ENCODE results near the gene MUC22.
"Not testable (repeated sequence)": the region's sequence is repeated elsewhere in the genome, so short reads cannot be mapped to it uniquely, and the experiment has no call there.

Gene MUC22

GRCh38 chr6:31020057-31020456 lies 9.8 kb downstream of the MUC22 start:
- Histone ChIP-seq H3K9me3 (ENCODE audit: severe bottlenecking) (peaks cover 27% of the 10 kb centered on the region), H3K27ac (no peak overlapping the region), H3K4me3 (ENCODE audit: low read depth, low read length) (no peak overlapping the region), H3K27me3 (ENCODE audit: insufficient read depth, low read depth, severe bottlenecking) (peaks cover 61% of the 10 kb centered on the region), H3K36me3 (no peaks in the 10 kb centered on the region)
- no peak for TF ChIP-seq CTCF (IDR thresholded peaks at IDR 0.05; ENCODE audit: low read depth, low read length)
- no peak for DNase-seq

DNA sequence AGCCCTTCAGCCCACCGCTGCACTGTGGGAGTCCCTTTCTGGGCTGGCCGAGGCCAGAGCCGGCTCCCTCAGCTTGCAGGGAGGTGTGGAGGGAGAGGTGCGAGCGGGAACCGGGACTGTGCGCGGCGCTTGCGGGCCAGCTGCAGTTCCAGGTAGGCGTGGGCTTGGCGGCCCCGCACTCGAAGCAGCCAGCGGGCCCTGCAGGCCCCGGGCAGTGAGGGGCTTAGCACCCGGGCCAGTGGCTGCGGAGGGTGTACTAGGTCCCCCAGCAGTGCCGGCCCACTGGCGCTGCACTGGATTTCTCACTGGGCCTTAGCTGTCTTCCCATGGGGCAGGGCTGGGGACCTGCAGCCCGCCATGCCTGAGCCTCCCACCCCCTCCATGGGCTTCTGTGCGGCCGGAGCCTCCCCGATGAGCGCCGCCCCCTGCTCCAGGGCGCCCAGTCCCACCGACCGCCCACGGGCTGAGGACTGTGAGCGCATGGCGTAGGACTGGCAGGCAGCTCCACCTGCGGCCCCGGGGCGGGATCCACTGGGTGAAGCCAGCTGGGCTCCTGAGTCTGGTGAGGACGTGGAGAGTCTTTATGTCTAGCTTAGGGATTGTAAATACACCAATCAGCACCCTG lies 10.5 kb downstream of the MUC22 start:
- H3K27me3 ChIP-seq (ENCODE audit: insufficient read depth, low read depth, severe bottlenecking): peaks cover 61% of the 10 kb centered on the region
- not testable (repeated sequence) for H3K4me3 ChIP-seq (ENCODE audit: low read depth, low read length); H3K27ac ChIP-seq; H3K36me3 ChIP-seq; DNase-seq
- peaks cover 22% of the 10 kb centered on the region for H3K9me3 ChIP-seq (ENCODE audit: severe bottlenecking)

DNA sequence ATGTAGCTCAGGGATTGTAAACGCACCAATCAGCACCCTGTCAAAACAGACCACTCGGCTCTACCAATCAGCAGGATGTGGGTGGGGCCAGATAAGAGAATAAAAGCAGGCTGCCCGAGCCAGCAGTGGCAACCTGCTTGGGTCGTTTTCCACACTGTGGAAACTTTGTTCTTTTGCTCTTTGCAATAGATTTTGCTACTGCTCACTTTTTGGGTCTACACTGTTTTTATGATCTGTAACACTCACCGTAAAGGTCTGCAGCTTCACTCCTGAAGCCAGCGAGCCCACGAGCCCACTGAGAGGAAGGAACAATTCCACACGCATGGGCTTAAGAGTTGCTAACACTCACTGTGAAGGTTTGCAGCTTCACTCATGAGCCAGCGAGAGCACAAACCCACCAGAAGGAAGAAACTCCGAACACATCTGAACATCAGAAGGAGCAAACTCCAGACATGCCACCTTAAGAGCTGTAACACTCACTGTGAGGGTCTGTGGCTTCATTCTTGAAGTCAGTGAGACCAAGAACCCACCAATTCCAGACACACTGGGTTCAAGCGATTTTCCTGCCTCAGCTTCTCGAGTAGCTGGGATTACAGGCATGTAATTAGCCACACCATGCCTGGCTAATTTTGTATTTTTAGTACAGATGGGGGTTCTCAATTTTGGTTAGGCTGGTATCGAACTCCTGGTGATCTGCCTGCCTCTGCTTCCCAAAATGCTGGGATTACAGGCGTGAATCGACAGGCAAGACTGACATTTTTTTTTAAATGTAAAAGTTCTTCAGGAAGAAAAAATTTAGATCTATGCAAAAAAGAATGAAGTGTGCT lies 11.6 kb downstream of the MUC22 start:
- DNase-seq; H3K4me3 ChIP-seq (ENCODE audit: low read depth, low read length); H3K36me3 ChIP-seq; H3K27ac ChIP-seq: not testable (repeated sequence)
- peaks cover 71% of the 10 kb centered on the region for H3K27me3 ChIP-seq (ENCODE audit: insufficient read depth, low read depth, severe bottlenecking)
- peaks cover 13% of the 10 kb centered on the region for H3K9me3 ChIP-seq (ENCODE audit: severe bottlenecking)

- no peak for DNase-seq
- H3K27ac ChIP-seq: no peak overlapping the region
- no peaks in the 10 kb centered on the region for H3K36me3 ChIP-seq
- peaks cover 8% of the 10 kb centered on the region for H3K9me3 ChIP-seq (ENCODE audit: severe bottlenecking)
- TF ChIP-seq CTCF (IDR thresholded peaks at IDR 0.05; ENCODE audit: low read depth, low read length): no peak
- peaks cover 62% of the 10 kb centered on the region for H3K27me3 ChIP-seq (ENCODE audit: insufficient read depth, low read depth, severe bottlenecking)
- H3K4me3 ChIP-seq (ENCODE audit: low read depth, low read length): no peak overlapping the region
Observed at GRCh38 chr6:31025595-31025994, 15.3 kb downstream of the MUC22 start.

DNA sequence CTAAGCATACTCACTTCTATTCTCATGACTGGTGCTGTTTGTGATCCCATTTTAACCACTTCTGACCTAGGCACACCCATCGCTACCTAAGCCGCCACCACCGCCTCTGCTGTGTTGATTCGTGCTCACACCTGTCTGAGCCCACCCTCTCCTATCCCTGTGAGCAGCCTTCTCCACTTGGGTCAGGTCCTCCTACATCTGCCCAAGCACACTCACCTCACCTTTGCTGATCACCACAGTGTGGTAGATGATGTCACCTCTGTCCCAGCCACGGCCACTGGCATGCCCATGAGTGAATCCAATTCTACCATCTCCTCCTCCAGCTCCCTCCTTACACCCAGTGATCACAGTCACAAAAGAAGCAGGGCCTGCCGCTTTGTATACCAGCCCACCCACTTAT lies 20.8 kb downstream of the MUC22 start:
- TF ChIP-seq CTCF (IDR thresholded peaks at IDR 0.05; ENCODE audit: low read depth, low read length): no peak
- peaks cover 8% of the 10 kb centered on the region for H3K9me3 ChIP-seq (ENCODE audit: severe bottlenecking)
- H3K27me3 ChIP-seq (ENCODE audit: insufficient read depth, low read depth, severe bottlenecking): peaks cover 78% of the 10 kb centered on the region
- no peaks in the 10 kb centered on the region for H3K36me3 ChIP-seq
- no peak overlapping the region for H3K27ac ChIP-seq
- no peak for DNase-seq
- H3K4me3 ChIP-seq (ENCODE audit: low read depth, low read length): no peak overlapping the region

DNA sequence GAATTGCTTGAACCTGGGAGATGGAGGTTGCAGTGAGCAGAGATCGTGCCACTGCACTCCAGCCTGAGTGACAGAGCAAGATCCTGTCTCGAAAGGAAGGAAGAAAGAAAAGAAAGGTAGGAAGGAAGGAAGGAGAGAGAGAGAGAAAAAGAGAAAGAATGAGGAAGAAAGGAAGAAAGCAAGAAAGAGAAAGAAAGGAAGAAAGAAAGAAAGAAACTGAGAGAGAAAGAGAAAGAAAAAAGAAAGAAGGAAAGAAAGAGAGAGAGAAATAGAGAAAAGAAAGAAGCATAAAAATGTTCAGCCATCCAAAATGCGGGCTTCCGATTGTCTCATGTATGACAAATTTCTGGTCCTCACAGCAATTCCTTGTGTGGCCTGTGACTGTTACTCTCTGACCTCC lies 22.8 kb downstream of the MUC22 start:
- H3K9me3 ChIP-seq (ENCODE audit: severe bottlenecking): peaks cover 5% of the 10 kb centered on the region
- H3K36me3 ChIP-seq: no peaks in the 10 kb centered on the region
- DNase-seq: no peak
- H3K27me3 ChIP-seq (ENCODE audit: insufficient read depth, low read depth, severe bottlenecking): peaks cover 86% of the 10 kb centered on the region
- H3K27ac ChIP-seq: no peak overlapping the region
- no peak for TF ChIP-seq CTCF (IDR thresholded peaks at IDR 0.05; ENCODE audit: low read depth, low read length)
- no peak overlapping the region for H3K4me3 ChIP-seq (ENCODE audit: low read depth, low read length)

All from WERI-Rb-1 (cell line).